ENCODE measurements around the gene SPATA25.
"Not testable (repeated sequence)": the region's sequence is repeated elsewhere in the genome, so short reads cannot be mapped to it uniquely, and the experiment has no call there.

Gene SPATA25

GRCh38 chr20:45892828-45893500, 5.5 kb upstream of the SPATA25 start:
- no peak for DNase-seq

- DNase-seq = no peak
Measured at GRCh38 chr20:45892049-45892825, 4.8 kb upstream of the SPATA25 start.

GRCh38 chr20:45890985-45891983, 3.9 kb upstream of the SPATA25 start, which contains the start of the genes CTSA and NEURL2:
Gene CTSA, plus strand, starts transcription at chr20:45891335. Its CDS starts 234 bp downstream, at chr20:45891569.
Gene NEURL2, minus strand, starts transcription at chr20:45891208. Its CDS starts 217 bp downstream, at chr20:45890991.
- peak; percentile 90 for DNase-seq

- peak; percentile 47 for DNase-seq
Measured at GRCh38 chr20:45890077-45890984, 2.9 kb upstream of the SPATA25 start.

- DNase-seq = no peak
Measured at GRCh38 chr20:45888681-45889080, 1.3 kb upstream of the SPATA25 start.

- DNase-seq = no peak
Measured at GRCh38 chr20:45886590-45887345, 654 bp downstream of the SPATA25 start.

GRCh38 chr20:45883100-45883469, 4.3 kb downstream of the SPATA25 start:
- DNase-seq = no peak

- DNase-seq = no peak
Measured at GRCh38 chr20:45882469-45883099, 4.8 kb downstream of the SPATA25 start.

- DNase-seq = peak; percentile 99
Measured at GRCh38 chr20:45880988-45881788, 6.2 kb downstream of the SPATA25 start, which contains the start of gene ZSWIM1. Gene ZSWIM1, plus strand, starts transcription at chr20:45881227. Its CDS starts 1,366 bp downstream, at chr20:45882593.

- no peak for DNase-seq
Measured at GRCh38 chr20:45878076-45878761, 9.2 kb downstream of the SPATA25 start.

- no peak for DNase-seq
Measured at GRCh38 chr20:45874576-45874975, 12.8 kb downstream of the SPATA25 start.

- not testable (repeated sequence) for DNase-seq
Measured at GRCh38 chr20:45874104-45874481, 13.3 kb downstream of the SPATA25 start.

GRCh38 chr20:45873409-45874103, 13.9 kb downstream of the SPATA25 start:
- DNase-seq = no peak

GRCh38 chr20:45872626-45873025, 14.8 kb downstream of the SPATA25 start:
- no peak for DNase-seq

- DNase-seq = no peak
Measured at GRCh38 chr20:45867819-45868176, 19.6 kb downstream of the SPATA25 start.

GRCh38 chr20:45867136-45867818, 20.1 kb downstream of the SPATA25 start:
- DNase-seq = no peak

GRCh38 chr20:45866454-45866853, 21.0 kb downstream of the SPATA25 start:
- no peak for DNase-seq
